Heart right ventricle (tissue), 16 donors: ENCODE data around the gene MYO18B. TPM values are rescaled to one million over a fixed set of nuclear protein-coding genes. Genes with fewer than 3 reads are reported as not detected.

Source experiments
- ATAC-seq, 8 donors: fragments of 200-7000 bp; cut with Tn5 transposase; one replicate each; pipeline ENCODE4 v1.9.1; 2020; ENCODE audit warnings: mild to moderate bottlenecking in 8 of 8, moderate library complexity in 8 of 8, moderate number of reproducible peaks in 1 of 8
- DNase-seq, 2 donors: peaks; one replicate each; pipeline ENCODE4 v3.0.0-alpha.2; 2020
- H3K27ac ChIP-seq, 10 donors: fragments of 200-600 bp; sonication (generic) in 2 of 10; one replicate each; pipeline versions ENCODE4 v1.5.0 to v1.8.0; 2020 to 2022; ENCODE audit warnings: mild to moderate bottlenecking in 3 of 10
- H3K27me3 ChIP-seq, 7 donors: fragments of 200-600 bp; one replicate each; pipeline ENCODE4 v1.8.0; 2021 to 2022; ENCODE audit warnings: mild to moderate bottlenecking in 2 of 7
- H3K36me3 ChIP-seq, 9 donors: fragments of 200-600 bp; sonication (generic) in 1 of 9; one replicate each; pipeline versions ENCODE4 v1.5.0 to v1.8.0; 2020 to 2022; ENCODE audit warnings: mild to moderate bottlenecking in 2 of 9
- H3K4me1 ChIP-seq, 9 donors: fragments of 200-600 bp; sonication (generic) in 1 of 9; one replicate each; pipeline versions ENCODE4 v1.5.0 to v1.8.0; 2020 to 2022; ENCODE audit warnings: mild to moderate bottlenecking in 4 of 9
- H3K4me3 ChIP-seq, 10 donors: fragments of 200-600 bp; sonication (generic) in 2 of 10; one replicate each; pipeline versions ENCODE4 v1.5.0 to v1.8.0; 2020 to 2022; ENCODE audit warnings: mild to moderate bottlenecking in 7 of 10, moderate library complexity in 2 of 10
- H3K9me3 ChIP-seq, 11 donors: fragments of 200-600 bp in 10 of 11; sonication (generic) in 2 of 11; one replicate each; pipeline versions ENCODE4 v1.5.0 to v1.8.0; 2013 to 2022; ENCODE audit warnings: mild to moderate bottlenecking in 2 of 11, control low read depth in 1 of 11, moderate library complexity in 1 of 11
- WGBS, 2 donors: extraction: QIAGEN DNeasy Blood & Tissue Kit; methylation state at CpG; one replicate each; pipeline ENCODE4 v1.1.7; 2013; ENCODE audit warnings: inconsistent platforms in 1 of 2; 5-methylcytosine and 5-hydroxymethylcytosine counted together
- intact Hi-C, 10 donors: fragments of 100-400 bp; cut with DNase I; formaldehyde crosslinking; loops; one replicate each; pipeline versions ENCODE4 v1.11.1 to v1.14.2; 2022
- polyA plus RNA-seq, 2 donors: library from polyadenylated mRNA; stranded (reverse); fragments of 200-250 nt; gene quantifications; one replicate each; pipeline ENCODE4 v1.2.3, GENCODE V29; 2013
- total RNA-seq, 10 donors: library from RNA; stranded (reverse); fragmentation: NEBNext Ultra II Directional in 3 of 10; extraction: Animal tissue kit (Norgen Biotek cat#: 25700) in 3 of 10; gene quantifications; one replicate each; pipeline versions ENCODE4 v1.2.1 to v1.2.4, GENCODE V29; 2021 to 2023
- TF ChIP-seq, protein P1 (sequence below), 9 donors: fragments of 200-600 bp; sonication (generic) in 2 of 9; IDR thresholded peaks; one replicate each; pipeline versions ENCODE4 v1.5.0 to v1.8.0; 2021 to 2022; ENCODE audit warnings: antibody characterized with exemption in 9 of 9, mild to moderate bottlenecking in 5 of 9, moderate library complexity in 1 of 9
- donor health status: Arrhythmogenic right ventricular cardiomyopathy.
- donor health status: ischemic (EF 13 %, LVEDD 7.1; RV severe dilation, severe dysfunction).
- donor health status: healthy with polysubstance abuse.
- donor health status: DM: no; HTN: yes; CAD: no.
- donor health status: DM: no; HTN: no; CAD: no.
- donor health status: ischemic (EF 25% LVEDD 6.9; RV normal size, moderate dysfunction).
- donor health status: ischemic (EF 25% LVEDD 5.7; RV mildly dilated, moderate dysfunction).
- donor health status: healthy.
- donor health status: DM: yes; HTN: yes; CAD: no.
- donor health status: Ischemic cardiomyopathy.
- donor health status: ischemic (EF 35%, LVEDD 5.7; RV mildly dilated, moderate dysfunction).
- donor health status: nonischemic (EF 11% LVEDD 7.7; RV severe dilation, severe dysfunction).
- donor health status: DM: yes; HTN: yes; CAD: no.
- donor health status: PGD.
- donor health status: ischemic (EF 29% LVEDD 5.4; RV normal size, mild dysfunction).
- donor health status: nonischemic (EF 23%, LVEDD 6.1; RV moderate dilation, normal function).

MYO18B gene
- total and polyA plus RNA-seq, 12 donors = 111 to 407 (median 210) TPM

DNA sequence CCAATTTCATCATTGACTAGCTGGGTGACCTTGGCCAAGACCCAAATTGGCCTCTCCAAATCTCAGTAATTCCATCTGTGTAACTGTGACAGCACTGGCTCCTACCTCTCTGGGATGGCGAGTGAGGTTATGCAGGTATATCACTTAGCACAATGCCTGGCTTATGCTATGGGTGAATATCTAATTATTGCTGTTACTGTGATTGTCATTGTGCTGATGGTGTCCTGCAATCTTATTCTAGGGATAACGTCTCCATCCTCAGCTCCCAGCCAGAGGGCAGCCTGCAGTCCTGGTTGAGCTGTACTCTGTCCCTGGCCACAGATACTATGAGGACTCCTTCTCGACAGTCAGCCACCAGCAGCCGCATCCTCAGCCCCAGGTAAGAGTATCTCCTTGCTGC is 262.5 kb downstream of the MYO18B start:
- Histone ChIP-seq H3K36me3 (peaks cover 0 to 74% (median 0%) of the 10 kb centered on the region in 9 donors), H3K4me3 (no peak overlapping the region), H3K9me3 (peaks cover 0 to 8% (median 0%) of the 10 kb centered on the region in 11 donors), H3K4me1 (peaks cover 0 to 6% (median 0%) of the 10 kb centered on the region in 9 donors), H3K27ac (no peak overlapping the region), H3K27me3 (no peaks in the 10 kb centered on the region)
- ATAC-seq (no peak), DNase-seq (no peak)
- intact Hi-C loops = no loop called here
- TF ChIP-seq, protein P1, sequence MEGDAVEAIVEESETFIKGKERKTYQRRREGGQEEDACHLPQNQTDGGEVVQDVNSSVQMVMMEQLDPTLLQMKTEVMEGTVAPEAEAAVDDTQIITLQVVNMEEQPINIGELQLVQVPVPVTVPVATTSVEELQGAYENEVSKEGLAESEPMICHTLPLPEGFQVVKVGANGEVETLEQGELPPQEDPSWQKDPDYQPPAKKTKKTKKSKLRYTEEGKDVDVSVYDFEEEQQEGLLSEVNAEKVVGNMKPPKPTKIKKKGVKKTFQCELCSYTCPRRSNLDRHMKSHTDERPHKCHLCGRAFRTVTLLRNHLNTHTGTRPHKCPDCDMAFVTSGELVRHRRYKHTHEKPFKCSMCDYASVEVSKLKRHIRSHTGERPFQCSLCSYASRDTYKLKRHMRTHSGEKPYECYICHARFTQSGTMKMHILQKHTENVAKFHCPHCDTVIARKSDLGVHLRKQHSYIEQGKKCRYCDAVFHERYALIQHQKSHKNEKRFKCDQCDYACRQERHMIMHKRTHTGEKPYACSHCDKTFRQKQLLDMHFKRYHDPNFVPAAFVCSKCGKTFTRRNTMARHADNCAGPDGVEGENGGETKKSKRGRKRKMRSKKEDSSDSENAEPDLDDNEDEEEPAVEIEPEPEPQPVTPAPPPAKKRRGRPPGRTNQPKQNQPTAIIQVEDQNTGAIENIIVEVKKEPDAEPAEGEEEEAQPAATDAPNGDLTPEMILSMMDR (IDR thresholded peaks at IDR 0.05) = no peak
- 84 to 86% methylated on average over 4 of the region's 4 CpGs for WGBS, 2 donors

DNA sequence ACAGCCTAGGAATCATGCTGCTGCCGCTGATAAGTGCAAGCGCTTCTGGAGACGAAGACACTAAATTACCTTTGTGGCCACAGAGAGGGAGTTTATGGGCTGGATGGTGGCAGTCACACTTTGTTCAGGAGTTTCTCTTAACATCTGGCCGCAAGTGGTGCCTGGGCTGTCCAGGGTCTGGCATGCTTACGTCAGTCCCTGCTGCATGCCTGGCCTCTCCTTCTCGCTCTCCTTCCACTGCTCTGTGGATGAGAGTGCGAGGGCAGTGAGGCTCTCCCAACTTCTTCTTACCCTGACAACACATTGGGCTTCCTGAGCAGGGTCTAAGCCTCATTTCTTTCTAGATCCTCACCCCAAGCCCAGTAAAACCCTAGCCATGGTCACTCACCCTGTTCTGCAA is 266.6 kb downstream of the MYO18B start:
- H3K4me3 ChIP-seq = no peak overlapping the region
- 69 to 80% methylated on average over 7 of the region's 7 CpGs for WGBS, 2 donors
- peak in 4 of 8 donors; percentile 51 to 74 (median 58) for ATAC-seq
- intact Hi-C loops = no loop called here
- peaks cover 0 to 59% (median 0%) of the 10 kb centered on the region in 9 donors for H3K36me3 ChIP-seq
- TF ChIP-seq, protein P1 (IDR thresholded peaks at IDR 0.05) = no peak
- no peak for DNase-seq
- H3K4me1 ChIP-seq = no peaks in the 10 kb centered on the region
- no peaks in the 10 kb centered on the region for H3K27me3 ChIP-seq
- H3K9me3 ChIP-seq = peaks cover 0 to 8% (median 0%) of the 10 kb centered on the region in 11 donors
- H3K27ac ChIP-seq = no peak overlapping the region

DNA sequence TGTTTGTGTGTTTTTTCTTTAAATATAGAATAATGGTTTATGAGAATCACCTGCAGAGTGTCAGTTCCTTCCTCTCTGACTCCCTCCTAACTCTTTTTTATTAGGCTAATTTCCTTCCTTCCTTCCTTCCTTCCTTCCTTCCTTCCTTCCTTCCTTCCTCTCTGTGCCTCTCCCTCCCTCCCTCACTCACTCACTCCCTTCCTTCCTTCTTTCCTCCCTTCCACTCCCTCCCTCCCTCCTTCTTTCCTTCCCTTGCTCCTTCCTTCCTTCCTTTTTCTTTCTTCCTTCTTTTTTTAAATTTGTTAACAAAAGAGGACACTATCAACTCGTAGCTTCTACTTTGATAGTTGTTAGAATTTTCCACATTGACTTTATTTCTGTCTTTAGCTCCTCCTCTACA is 274.9 kb downstream of the MYO18B start:
- H3K27me3 ChIP-seq = no peaks in the 10 kb centered on the region
- peaks cover 0 to 9% (median 0%) of the 10 kb centered on the region in 11 donors for H3K9me3 ChIP-seq
- no peak overlapping the region for H3K27ac ChIP-seq
- DNase-seq (no peak), ATAC-seq (no peak)
- intact Hi-C loops = no loop called here
- WGBS, 2 donors = 46 to 47% methylated on average over 1 of the region's 1 CpG
- peaks cover 0 to 31% (median 0%) of the 10 kb centered on the region in 9 donors for H3K36me3 ChIP-seq
- TF ChIP-seq, protein P1 (IDR thresholded peaks at IDR 0.05) = no peak
- H3K4me3 ChIP-seq = no peak overlapping the region
- H3K4me1 ChIP-seq = no peaks in the 10 kb centered on the region

DNA sequence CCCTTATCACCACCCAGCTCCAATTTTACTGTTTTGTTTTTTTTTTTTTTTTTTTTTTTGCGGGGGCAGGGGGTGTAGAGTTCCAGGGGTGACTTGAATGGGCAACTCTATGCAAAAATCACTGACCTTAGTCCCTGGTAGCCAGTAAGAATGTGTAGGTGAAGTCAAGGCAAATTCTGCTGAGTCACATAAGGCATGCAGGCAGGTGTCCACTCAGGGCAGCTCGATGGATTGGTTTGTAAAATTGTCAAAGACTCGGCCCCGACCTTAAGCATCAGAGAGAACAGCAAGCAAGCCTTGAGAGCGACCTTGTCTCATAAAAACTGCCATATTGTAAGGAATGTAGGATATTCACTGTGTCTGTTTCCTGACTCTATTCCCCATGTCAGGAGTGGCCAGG is 275.9 kb downstream of the MYO18B start:
- WGBS, 2 donors = 68 to 76% methylated on average over 5 of the region's 5 CpGs
- intact Hi-C loops = no loop called here
- TF ChIP-seq, protein P1 (IDR thresholded peaks at IDR 0.05) = no peak
- Histone ChIP-seq H3K9me3 (peaks cover 0 to 9% (median 0%) of the 10 kb centered on the region in 11 donors), H3K27me3 (no peaks in the 10 kb centered on the region), H3K4me3 (no peak overlapping the region), H3K27ac (no peak overlapping the region), H3K4me1 (no peaks in the 10 kb centered on the region), H3K36me3 (peaks cover 0 to 42% (median 0%) of the 10 kb centered on the region in 9 donors)
- no peak for ATAC-seq
- no peak for DNase-seq
